BJ (cell line): ENCODE data around the gene NDUFV2. TPM values are rescaled to one million over a fixed set of nuclear protein-coding genes. Genes with fewer than 3 reads are reported as not detected.

Experiments used
- CTCF ChIA-PET: fragments of 350-600 bp; formaldehyde crosslinking; extraction: SDS; loops from one replicate; lab custom pipeline; 2021; ENCODE audit warnings: antibody characterized with exemption, inconsistent platforms; lab: Yijun Ruan, JAX
- POLR2A ChIA-PET: fragments of 300-600 bp; sonication (Branson Sonifier 250); formaldehyde crosslinking; extraction: SDS; loops from one replicate; lab custom pipeline; 2021; ENCODE audit warnings: antibody characterized with exemption; lab: Charles Lee
- DNase-seq: peaks from one replicate; pipeline ENCODE4 v3.0.0-alpha.2; 2011; ENCODE audit warnings: low read depth
- H3K27me3 ChIP-seq: 2 replicates; pipeline ENCODE4 v1.6.0; 2011; ENCODE audit warnings: low read length; ENCODE audit not compliant: control insufficient read depth, insufficient read depth
- H3K36me3 ChIP-seq: 2 replicates; pipeline ENCODE4 v1.5.1; 2011; ENCODE audit warnings: low read length; ENCODE audit not compliant: control insufficient read depth, insufficient read depth
- H3K4me3 ChIP-seq: 2 replicates; pipeline ENCODE4 v1.5.1; 2011; ENCODE audit warnings: low read depth, mild to moderate bottlenecking, control low read depth, low read length
- CTCF ChIP-seq: IDR thresholded peaks from 2 replicates; pipeline ENCODE4 v1.5.1; 2011; ENCODE audit warnings: low read depth, mild to moderate bottlenecking, control low read depth, inconsistent platforms, low read length, moderate library complexity; ENCODE audit not compliant: insufficient read depth
- polyA plus RNA-seq: library from polyadenylated mRNA; depleted of rRNA; stranded (reverse); fragments of >200 nt; gene quantifications from 2 replicates; pipeline ENCODE4 v1.2.3, GENCODE V29; 2011

Gene NDUFV2
- polyA plus RNA-seq, 1 experiment: 70.0 TPM

GRCh38 chr18:9137168-9138066, 34.9 kb downstream of the NDUFV2 start:
- Histone ChIP-seq H3K4me3 (peak overlapping the region; percentile 98), H3K36me3 (peaks cover 2% of the 10 kb centered on the region), H3K27me3 (no peaks in the 10 kb centered on the region)
- ChIA-PET CTCF (interaction anchor here (1.1 to 2.1 kb wide), 6 partner anchors 10 to 379 kb away, joined by 3 to 9 read pairs (median 3); no protein-coding TSS in a partner anchor), POLR2A (no interaction called here)
- no peak for TF ChIP-seq CTCF
- DNase-seq: no peak

- CTCF ChIA-PET: interaction anchor here (0.7 to 2.1 kb wide), 3 partner anchors 12 to 74 kb away, joined by 3 to 9 read pairs (median 8); no protein-coding TSS in a partner anchor
- Histone ChIP-seq H3K27me3 (no peaks in the 10 kb centered on the region), H3K4me3 (no peak overlapping the region), H3K36me3 (no peaks in the 10 kb centered on the region)
- DNase-seq: no peak
- TF ChIP-seq CTCF: no peak
- POLR2A ChIA-PET: interaction anchor here (0.7 kb wide), 2 partner anchors 30 to 38 kb away, joined by 4 read pairs; no protein-coding TSS in a partner anchor
Measured at GRCh38 chr18:9139400-9140039, 37.0 kb downstream of the NDUFV2 start.

GRCh38 chr18:9140381-9140780, 37.9 kb downstream of the NDUFV2 start:
- ChIA-PET CTCF (interaction anchor here (0.7 kb wide), 1 partner anchor 75 kb away, joined by 3 read pairs; no protein-coding TSS in a partner anchor), POLR2A (no interaction called here)

GRCh38 chr18:9140984-9141383, 38.5 kb downstream of the NDUFV2 start:
- Histone ChIP-seq H3K36me3 (no peaks in the 10 kb centered on the region), H3K27me3 (no peaks in the 10 kb centered on the region), H3K4me3 (no peak overlapping the region)
- ChIA-PET POLR2A (interaction anchor here (0.6 kb wide), 1 partner anchor 47 kb away, joined by 3 read pairs; no protein-coding TSS in a partner anchor), CTCF (interaction anchor here (3.7 kb wide), 1 partner anchor 67 kb away, joined by 15 read pairs; no protein-coding TSS in a partner anchor)
- no peak for DNase-seq
- no peak for TF ChIP-seq CTCF

More at GRCh38 chr18:9140381-9140780, 37.9 kb downstream of the NDUFV2 start:
- DNase-seq: no peak
- no peak for TF ChIP-seq CTCF
- no peak overlapping the region for H3K4me3 ChIP-seq
- no peaks in the 10 kb centered on the region for H3K36me3 ChIP-seq
- no peaks in the 10 kb centered on the region for H3K27me3 ChIP-seq

- no peak for TF ChIP-seq CTCF
- no peaks in the 10 kb centered on the region for H3K36me3 ChIP-seq
- H3K27me3 ChIP-seq: no peaks in the 10 kb centered on the region
- H3K4me3 ChIP-seq: no peak overlapping the region
- DNase-seq: no peak
- ChIA-PET CTCF (interaction anchor here (1.0 to 2.7 kb wide), 2 partner anchors 13 to 73 kb away, joined by 4 to 19 read pairs; no protein-coding TSS in a partner anchor), POLR2A (no interaction called here)
Measured at GRCh38 chr18:9146224-9146623, 43.7 kb downstream of the NDUFV2 start.
